ENCODE data around the gene ANO1. TPM values are rescaled to one million over a fixed set of nuclear protein-coding genes. Genes with fewer than 3 reads are reported as not detected.
"Not testable (repeated sequence)": the region's sequence is repeated elsewhere in the genome, so short reads cannot be mapped to it uniquely, and the experiment has no call there.

The ANO1 gene
- total RNA-seq, 1 experiment from 2014 or later: 184 TPM

- CTCF ChIA-PET: no interaction called here
Measured at GRCh38 chr11:70034740-70035365, 43.3 kb upstream of the ANO1 start.

GRCh38 chr11:70035665-70036064, 42.5 kb upstream of the ANO1 start:
- POLR2A ChIA-PET (ENCODE audit: unreplicated experiment); intact Hi-C loops (cut with micrococcal nuclease); CTCF ChIA-PET: not testable (repeated sequence)

More at GRCh38 chr11:70034740-70035365, 43.3 kb upstream of the ANO1 start:
- Histone ChIP-seq H3K4me2 (ENCODE audit: low read length) (no peak overlapping the region), H3K4me3 (ENCODE audit: low read length) (no peak overlapping the region), H2AFZ (ENCODE audit: low read length) (no peak overlapping the region), H3K4me1 (ENCODE audit: insufficient read depth, low read length) (peaks cover 8% of the 10 kb centered on the region; the same call in 1 of the 2 replicates), H3K9me2 (replicated peaks; ENCODE audit: low read length) (no peaks in the 10 kb centered on the region), H3K27ac (ENCODE audit: low read length) (no peak overlapping the region), H3K9ac (ENCODE audit: low read length) (no peak overlapping the region), H4K20me1 (ENCODE audit: low read length) (no peaks in the 10 kb centered on the region), H3K79me2 (ENCODE audit: low read length) (no peaks in the 10 kb centered on the region), H3K27me3 (ENCODE audit: low read length) (no peaks in the 10 kb centered on the region), H3F3A (ENCODE audit: low read length, unreplicated experiment) (no peaks in the 10 kb centered on the region), H3K9me3 (ENCODE audit: low read length) (peaks cover 18% of the 10 kb centered on the region), H3K36me3 (ENCODE audit: low read depth, low read length) (no peaks in the 10 kb centered on the region; the same call in 1 of the 2 replicates)
- no peak for TF ChIP-seq CTCF (conservative IDR thresholded peaks at IDR 0.05; ENCODE audit: low read depth, low read length)
- TF ChIP-seq EZH2phosphoT487 (IDR thresholded peaks at IDR 0.05; ENCODE audit: borderline replicate concordance, low read length): no peak
- no peak for TF ChIP-seq EZH2 (IDR thresholded peaks at IDR 0.05; ENCODE audit: low read length, unreplicated experiment)
- BruUV-seq (replicated peaks): no TSS peak
- intact Hi-C loops (cut with micrococcal nuclease): no loop called here
- ATAC-seq (peak; percentile 76), DNase-seq (peak; percentile 14)
- POLR2A ChIA-PET (ENCODE audit: unreplicated experiment): no interaction called here

GRCh38 chr11:70036971-70037882, 40.9 kb upstream of the ANO1 start:
- Histone ChIP-seq H3K79me2 (ENCODE audit: low read length) (no peaks in the 10 kb centered on the region), H3K4me2 (ENCODE audit: low read length) (no peak overlapping the region), H3K27me3 (ENCODE audit: low read length) (no peaks in the 10 kb centered on the region), H3K9me3 (ENCODE audit: low read length) (peaks cover 19% of the 10 kb centered on the region), H3K4me3 (ENCODE audit: low read length) (no peak overlapping the region), H3K9ac (ENCODE audit: low read length) (no peak overlapping the region), H3F3A (ENCODE audit: low read length, unreplicated experiment) (no peaks in the 10 kb centered on the region), H4K20me1 (ENCODE audit: low read length) (no peaks in the 10 kb centered on the region), H2AFZ (ENCODE audit: low read length) (no peak overlapping the region), H3K27ac (ENCODE audit: low read length) (no peak overlapping the region), H3K36me3 (ENCODE audit: low read depth, low read length) (no peaks in the 10 kb centered on the region; the same call in 1 of the 2 replicates), H3K4me1 (ENCODE audit: insufficient read depth, low read length) (peaks cover 8% of the 10 kb centered on the region; the same call in 1 of the 2 replicates), H3K9me2 (replicated peaks; ENCODE audit: low read length) (no peaks in the 10 kb centered on the region)
- ChIA-PET POLR2A (ENCODE audit: unreplicated experiment) (no interaction called here), CTCF (no interaction called here)
- BruUV-seq (replicated peaks): no TSS peak
- intact Hi-C loops (cut with micrococcal nuclease): no loop called here
- DNase-seq: no peak
- TF ChIP-seq EZH2 (IDR thresholded peaks at IDR 0.05; ENCODE audit: low read length, unreplicated experiment) (no peak), EZH2phosphoT487 (IDR thresholded peaks at IDR 0.05; ENCODE audit: borderline replicate concordance, low read length) (no peak), CTCF (conservative IDR thresholded peaks at IDR 0.05; ENCODE audit: low read depth, low read length) (no peak)
- ATAC-seq: no peak

More at GRCh38 chr11:70035665-70036064, 42.5 kb upstream of the ANO1 start:
- DNase-seq; H3F3A ChIP-seq (ENCODE audit: low read length, unreplicated experiment); H3K4me2 ChIP-seq (ENCODE audit: low read length); H3K36me3 ChIP-seq (ENCODE audit: low read depth, low read length); H3K27ac ChIP-seq (ENCODE audit: low read length); ATAC-seq; H3K9ac ChIP-seq (ENCODE audit: low read length); H3K4me3 ChIP-seq (ENCODE audit: low read length); H3K4me1 ChIP-seq (ENCODE audit: insufficient read depth, low read length); H3K79me2 ChIP-seq (ENCODE audit: low read length); H4K20me1 ChIP-seq (ENCODE audit: low read length); H3K9me2 ChIP-seq (replicated peaks; ENCODE audit: low read length); H2AFZ ChIP-seq (ENCODE audit: low read length); BruUV-seq (replicated peaks); H3K27me3 ChIP-seq (ENCODE audit: low read length): not testable (repeated sequence)
- peaks cover 18% of the 10 kb centered on the region for H3K9me3 ChIP-seq (ENCODE audit: low read length)

Measured in PC-3 (cell line).